K562 (cell line): Measurements from ENCODE around the gene SNX10. TPM values are rescaled to one million over a fixed set of nuclear protein-coding genes. Genes with fewer than 3 reads are reported as not detected.

Experiments
- ATAC-seq: fragments of 200-7000 bp; cut with Tn5 transposase; 3 replicates; pipeline ENCODE4 v1.9.1; 2020; ENCODE audit warnings: moderate library complexity
- BruUV-seq: library from RNA; stranded (reverse); fragments of 400-500 nt; replicated peaks from 2 replicates; lab custom pipeline; 2021; lab: Mats Ljungman, UMichigan
- CTCF ChIA-PET: fragments of 300-600 bp; formaldehyde crosslinking; extraction: SDS; loops from one replicate; lab custom pipeline; 2021; ENCODE audit warnings: low intra/inter-chr PET ratio; lab: Yijun Ruan, JAX
- POLR2A ChIA-PET: fragments of 300-600, 350-650 bp; sonication (Branson Sonifier 250); formaldehyde crosslinking; extraction: SDS; loops from one replicate; lab custom pipeline; 2021; ENCODE audit warnings: antibody characterized with exemption, inconsistent platforms; lab: Yijun Ruan, JAX
- DNase-seq, 4 experiments: peaks; one replicate each; pipeline versions ENCODE4 v3.0.0 to v3.0.0-alpha.2; 2011 to 2018; ENCODE audit warnings: low spot score in 3 of 4, mixed read lengths in 3 of 4; ENCODE audit errors: extremely low read depth in 1 of 4
- FAIRE-seq: peaks from 2 replicates; lab custom pipeline; 2011; peaks lifted over from hg19 to GRCh38; lab: Jason Lieb, UNC
- H2AFZ ChIP-seq: 2 replicates; pipeline ENCODE4 v1.6.0; 2011; ENCODE audit warnings: low read depth, low read length, control low read depth, inconsistent platforms
- H3K27ac ChIP-seq: fragments of 200-600 bp; 3 replicates; pipeline ENCODE4 v1.8.0; 2011; ENCODE audit warnings: low read depth, mild to moderate bottlenecking, control low read depth, inconsistent platforms, low read length, moderate library complexity, mixed read lengths; ENCODE audit errors: extremely low read depth
- H3K27me3 ChIP-seq, 2 experiments: fragments of 300-600 bp in 1 of 2; 2 replicates in 1 of 2; 3 replicates in 1 of 2; pipeline versions ENCODE4 v1.6.0 to v1.8.0; 2011; ENCODE audit warnings: inconsistent platforms in 2 of 2, low read length in 2 of 2, mild to moderate bottlenecking in 1 of 2, mixed read lengths in 1 of 2, moderate library complexity in 1 of 2; ENCODE audit not compliant: control insufficient read depth in 2 of 2, insufficient read depth in 2 of 2
- H3K36me3 ChIP-seq: fragments of 300-600 bp; 3 replicates; pipeline ENCODE4 v1.8.0; 2011; ENCODE audit warnings: mild to moderate bottlenecking, low read length, inconsistent platforms; ENCODE audit not compliant: control insufficient read depth, insufficient read depth
- H3K4me1 ChIP-seq, 2 experiments: fragments of 200-600 bp in 1 of 2; replicated peaks in 1 of 2; 2 replicates in 1 of 2; 3 replicates in 1 of 2; pipeline versions ENCODE4 v1.5.1 to v1.8.0; 2011; ENCODE audit warnings: inconsistent platforms in 2 of 2, low read length in 2 of 2, mild to moderate bottlenecking in 1 of 2, mixed read lengths in 1 of 2, moderate library complexity in 1 of 2; ENCODE audit not compliant: control insufficient read depth in 2 of 2, insufficient read depth in 2 of 2
- H3K4me2 ChIP-seq: 2 replicates; pipeline ENCODE4 v1.6.1; 2011; ENCODE audit warnings: low read length, control low read depth, inconsistent platforms, mixed read lengths; ENCODE audit not compliant: insufficient read depth
- H3K4me3 ChIP-seq: fragments of 200-600 bp; sonication (generic), shearing (Covaris generic); 2 replicates; pipeline ENCODE4 v1.5.1; 2016; ENCODE audit warnings: control low read depth, inconsistent platforms
- H3K79me2 ChIP-seq: fragments of 200-600 bp; 3 replicates; pipeline ENCODE4 v1.8.0; 2011; ENCODE audit warnings: low read length, inconsistent platforms; ENCODE audit not compliant: control insufficient read depth, insufficient read depth
- H3K9ac ChIP-seq, 2 experiments: 2 replicates each; pipeline versions ENCODE4 v1.6.0 to v1.6.1; 2011; ENCODE audit warnings: low read depth in 2 of 2, low read length in 2 of 2, control low read depth in 1 of 2, inconsistent platforms in 1 of 2, mild to moderate bottlenecking in 1 of 2, mixed read lengths in 1 of 2; ENCODE audit not compliant: insufficient read depth in 1 of 2
- H3K9me1 ChIP-seq: one replicate; pipeline ENCODE4 v1.6.0; 2011; ENCODE audit warnings: inconsistent platforms, mild to moderate bottlenecking, low read length, moderate library complexity; ENCODE audit not compliant: control insufficient read depth, insufficient read depth
- H3K9me3 ChIP-seq: replicated peaks from 2 replicates; pipeline ENCODE4 v1.5.1; 2011; ENCODE audit warnings: low read depth, low read length, inconsistent platforms; ENCODE audit not compliant: control insufficient read depth, insufficient read depth
- H4K20me1 ChIP-seq: replicated peaks from 2 replicates; pipeline ENCODE4 v1.6.1; 2011; ENCODE audit warnings: low read length, inconsistent platforms, mixed read lengths; ENCODE audit not compliant: control insufficient read depth, insufficient read depth
- CBX3 ChIP-seq, 2 experiments: IDR thresholded peaks; 1 replicate in 1 of 2; 2 replicates in 1 of 2; pipeline ENCODE4 v1.6.1; 2012; ENCODE audit warnings: inconsistent platforms in 2 of 2, low read length in 2 of 2, borderline replicate concordance in 1 of 2, control low read depth in 1 of 2
- EGR1 ChIP-seq: fragments of 450-650 bp; conservative IDR thresholded peaks from 2 replicates; pipeline ENCODE4 v1.6.1; 2017; ENCODE audit warnings: mild to moderate bottlenecking
- FOXJ2 ChIP-seq: fragments of 200-800 bp; sonication (Bioruptor generic); IDR thresholded peaks from 2 replicates; pipeline ENCODE4 v1.6.1; 2016; ENCODE audit warnings: missing genetic modification characterization, missing compliant biosample characterization
- FOXK1 ChIP-seq: sonication (generic); formaldehyde crosslinking; IDR thresholded peaks from 2 replicates; pipeline ENCODE4 v1.8.0; 2022; ENCODE audit warnings: missing genetic modification reagents, mild to moderate bottlenecking, borderline replicate concordance
- HMG20B ChIP-seq: fragments of 250-450 bp; sonication (Bioruptor Pico); IDR thresholded peaks from 2 replicates; pipeline ENCODE4 v1.5.0; 2021; ENCODE audit warnings: mild to moderate bottlenecking
- SNAPC5 ChIP-seq: fragments of 250-450 bp; sonication (Bioruptor Pico); IDR thresholded peaks from 2 replicates; pipeline ENCODE4 v1.8.0; 2021; ENCODE audit warnings: moderate library complexity, mild to moderate bottlenecking, inconsistent platforms
- YY1 ChIP-seq, 3 experiments: IDR thresholded peaks; 2 replicates each; pipeline ENCODE4 v1.6.1; 2011; ENCODE audit warnings: low read length in 2 of 3, mild to moderate bottlenecking in 2 of 3, moderate library complexity in 2 of 3, borderline replicate concordance in 1 of 3, control low read depth in 1 of 3, low read depth in 1 of 3; ENCODE audit not compliant: insufficient read depth in 3 of 3, insufficient replicate concordance in 2 of 3, control insufficient read depth in 1 of 3, insufficient read length in 1 of 3; ENCODE audit errors: extremely low read depth in 1 of 3
- ZBTB1 ChIP-seq: sonication (generic); formaldehyde crosslinking; IDR thresholded peaks from 2 replicates; pipeline ENCODE4 v1.8.1; 2023; ENCODE audit warnings: missing genetic modification reagents, low read depth, mild to moderate bottlenecking, borderline replicate concordance
- WGBS: fragments of 100-300 bp; shearing (Covaris generic); methylation state at CpG from one replicate; pipeline ENCODE4 v1.1.6; 2016; ENCODE audit warnings: low coverage, mixed read lengths; ENCODE audit not compliant: insufficient coverage; ENCODE audit errors: missing lambda C conversion rate; 5-methylcytosine and 5-hydroxymethylcytosine counted together
- in situ Hi-C: fragments of 300-500 bp; cut with MboI; formaldehyde crosslinking; loops from 4 replicates; pipeline ENCODE4 v1.15.0; 2018; ENCODE audit warnings: inconsistent platforms, mixed read lengths
- intact Hi-C: fragments of 100-400 bp; cut with micrococcal nuclease; formaldehyde crosslinking; loops from 2 replicates; pipeline ENCODE4 v1.14.2; 2022
- polyA plus RNA-seq, 8 experiments: library from polyadenylated mRNA; depleted of rRNA in 4 of 8; stranded (reverse) in 5 of 8; unstranded in 3 of 8; fragments of >200 nt; fragmentation: Nextera tagmentation in 2 of 8; fragmentation: Illumina TruSeq in 1 of 8; extraction: Ambion mirVana in 2 of 8; extraction: Trizol in 1 of 8; gene quantifications; 2 replicates each; pipeline versions ENCODE4 v1.2.1 to v1.2.3, GENCODE V29; 2011 to 2014; ENCODE audit warnings: inconsistent platforms in 1 of 8, missing spikeins in 1 of 8
- total RNA-seq, 7 experiments: library from RNA; depleted of rRNA in 6 of 7; stranded (reverse); fragments of >200 nt in 6 of 7; fragmentation: Illumina TruSeq in 2 of 7; extraction: Trizol in 2 of 7; gene quantifications; 2 replicates each; pipeline versions ENCODE4 v1.2.1 to v1.2.3, GENCODE V29; 2011 to 2021; ENCODE audit warnings: low replicate concordance in 1 of 7
- TF ChIP-seq, protein P1 (sequence below), 3 experiments: IDR thresholded peaks in 2 of 3; conservative IDR thresholded peaks in 1 of 3; 2 replicates each; pipeline ENCODE4 v1.5.1; 2011 to 2012; ENCODE audit warnings: low read length in 3 of 3, mild to moderate bottlenecking in 3 of 3, control low read depth in 2 of 3, improper control_type of control experiment in 1 of 3, inconsistent platforms in 1 of 3, low read depth in 1 of 3, mixed read lengths in 1 of 3, moderate library complexity in 1 of 3; ENCODE audit not compliant: insufficient read depth in 2 of 3

SNX10 gene
- total and polyA plus RNA-seq, 9 of the 15 experiments (the other 6 are each of a cell fraction or from before 2014, with no cell fraction given), result 6.9 to 16.5 (median 11.5) TPM

- Histone ChIP-seq H3K4me1 (no peaks in the 10 kb centered on the region), H3K27me3 (no peaks in the 10 kb centered on the region), H3K27ac (no peak overlapping the region), H4K20me1 (no peaks in the 10 kb centered on the region)
- CTCF ChIA-PET, result no interaction called here
- intact Hi-C loops, result loop anchor here (5.0 kb wide), 1 partner anchor 57 kb away; the partner anchor contains the start of gene SNX10
- TF ChIP-seq HMG20B (no peak), SNAPC5 (CRISPR knock-in tag) (no peak)
- TF ChIP-seq, all 486 proteins: peak for 0
- H3K4me3 ChIP-seq, result no peak overlapping the region
- no peak for FAIRE-seq
- in situ Hi-C loops, result no loop called here
- no peaks in the 10 kb centered on the region for H3K9me1 ChIP-seq
- DNase-seq, result no peak
- no TSS peak for BruUV-seq
- WGBS, result 46% methylated on average over 6 of the region's 6 CpGs
- no peaks in the 10 kb centered on the region for H3K36me3 ChIP-seq
- no peaks in the 10 kb centered on the region for H3K79me2 ChIP-seq
- H3K9ac ChIP-seq, result no peak overlapping the region
- no peaks in the 10 kb centered on the region for H3K9me3 ChIP-seq
- POLR2A ChIA-PET, result interaction anchor here (0.6 to 1.5 kb wide), 5 partner anchors 10 to 1156 kb away, joined by 3 to 4 read pairs (median 4); no protein-coding TSS in a partner anchor
- no peak overlapping the region for H3K4me2 ChIP-seq
- ATAC-seq, result no peak
- H2AFZ ChIP-seq, result no peak overlapping the region
Measured at GRCh38 chr7:26349005-26349915, 57.6 kb downstream of the SNX10 start.

GRCh38 chr7:26351171-26351570, 59.5 kb downstream of the SNX10 start:
- no peak overlapping the region for H3K4me2 ChIP-seq
- H3K4me3 ChIP-seq, result no peak overlapping the region
- H3K27ac ChIP-seq, result no peak overlapping the region
- no peak for FAIRE-seq
- no peak overlapping the region for H3K9ac ChIP-seq
- WGBS, result 20% methylated on average over 1 of the region's 1 CpG
- ChIA-PET CTCF (no interaction called here), POLR2A (interaction anchor here (0.5 to 0.9 kb wide), 2 partner anchors 504 to 1041 kb away, joined by 3 read pairs; no protein-coding TSS in a partner anchor)
- H3K9me3 ChIP-seq, result no peaks in the 10 kb centered on the region
- H3K4me1 ChIP-seq, result no peaks in the 10 kb centered on the region
- H3K27me3 ChIP-seq, result no peaks in the 10 kb centered on the region
- DNase-seq, result no peak
- no peak overlapping the region for H2AFZ ChIP-seq
- no peaks in the 10 kb centered on the region for H4K20me1 ChIP-seq
- ATAC-seq, result no peak
- H3K9me1 ChIP-seq, result no peaks in the 10 kb centered on the region
- in situ Hi-C loops (no loop called here), intact Hi-C loops (no loop called here)
- no peaks in the 10 kb centered on the region for H3K79me2 ChIP-seq
- no TSS peak for BruUV-seq
- no peaks in the 10 kb centered on the region for H3K36me3 ChIP-seq
- TF ChIP-seq FOXJ2 (tag) (no peak), CBX3 (IDR thresholded peaks at IDR 0.05; ENCODE audit: borderline replicate concordance in 1 of 2, low read length in 2 of 2) (no peak), YY1 (IDR thresholded peaks at IDR 0.05; ENCODE audit: borderline replicate concordance in 1 of 3, control insufficient read depth in 1 of 3, extremely low read depth in 1 of 3, insufficient read depth in 3 of 3, insufficient read length in 1 of 3, insufficient replicate concordance in 2 of 3, low read depth in 1 of 3, low read length in 2 of 3) (no peak), ZBTB1 (no peak), FOXK1 (no peak), EGR1 (no peak)
- TF ChIP-seq, protein P1, sequence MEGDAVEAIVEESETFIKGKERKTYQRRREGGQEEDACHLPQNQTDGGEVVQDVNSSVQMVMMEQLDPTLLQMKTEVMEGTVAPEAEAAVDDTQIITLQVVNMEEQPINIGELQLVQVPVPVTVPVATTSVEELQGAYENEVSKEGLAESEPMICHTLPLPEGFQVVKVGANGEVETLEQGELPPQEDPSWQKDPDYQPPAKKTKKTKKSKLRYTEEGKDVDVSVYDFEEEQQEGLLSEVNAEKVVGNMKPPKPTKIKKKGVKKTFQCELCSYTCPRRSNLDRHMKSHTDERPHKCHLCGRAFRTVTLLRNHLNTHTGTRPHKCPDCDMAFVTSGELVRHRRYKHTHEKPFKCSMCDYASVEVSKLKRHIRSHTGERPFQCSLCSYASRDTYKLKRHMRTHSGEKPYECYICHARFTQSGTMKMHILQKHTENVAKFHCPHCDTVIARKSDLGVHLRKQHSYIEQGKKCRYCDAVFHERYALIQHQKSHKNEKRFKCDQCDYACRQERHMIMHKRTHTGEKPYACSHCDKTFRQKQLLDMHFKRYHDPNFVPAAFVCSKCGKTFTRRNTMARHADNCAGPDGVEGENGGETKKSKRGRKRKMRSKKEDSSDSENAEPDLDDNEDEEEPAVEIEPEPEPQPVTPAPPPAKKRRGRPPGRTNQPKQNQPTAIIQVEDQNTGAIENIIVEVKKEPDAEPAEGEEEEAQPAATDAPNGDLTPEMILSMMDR (IDR thresholded peaks at IDR 0.05 in 2 of 3, conservative IDR thresholded peaks at IDR 0.05 in 1 of 3; ENCODE audit: insufficient read depth in 2 of 3, low read depth in 1 of 3, low read length in 3 of 3), result no peak
